ENCODE measurements around the gene MECR. TPM values are rescaled to one million over a fixed set of nuclear protein-coding genes. Genes with fewer than 3 reads are reported as not detected.

MECR gene
- total RNA-seq, 1 experiment from 2014 or later, result 42.9 TPM

DNA sequence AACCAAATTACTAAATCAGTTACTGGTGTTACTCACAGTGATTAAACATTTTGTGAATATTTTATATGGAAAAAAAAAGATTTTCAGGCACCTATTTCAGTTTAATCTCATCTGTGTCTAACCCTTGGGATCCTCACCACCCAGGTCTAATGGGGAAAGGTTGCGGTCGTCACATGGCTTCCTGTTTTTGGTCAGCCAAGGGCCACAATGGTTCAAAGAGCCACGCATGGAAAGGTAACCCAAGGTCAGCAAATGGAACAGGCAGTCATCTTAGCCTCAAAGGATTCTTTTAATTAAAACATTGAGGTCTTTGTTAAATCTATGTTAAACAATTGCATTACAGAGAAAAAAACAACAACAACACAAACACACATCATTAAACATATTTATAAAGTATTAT lies 71.0 kb downstream of the MECR start (continued):
- TF ChIP-seq, protein P1, sequence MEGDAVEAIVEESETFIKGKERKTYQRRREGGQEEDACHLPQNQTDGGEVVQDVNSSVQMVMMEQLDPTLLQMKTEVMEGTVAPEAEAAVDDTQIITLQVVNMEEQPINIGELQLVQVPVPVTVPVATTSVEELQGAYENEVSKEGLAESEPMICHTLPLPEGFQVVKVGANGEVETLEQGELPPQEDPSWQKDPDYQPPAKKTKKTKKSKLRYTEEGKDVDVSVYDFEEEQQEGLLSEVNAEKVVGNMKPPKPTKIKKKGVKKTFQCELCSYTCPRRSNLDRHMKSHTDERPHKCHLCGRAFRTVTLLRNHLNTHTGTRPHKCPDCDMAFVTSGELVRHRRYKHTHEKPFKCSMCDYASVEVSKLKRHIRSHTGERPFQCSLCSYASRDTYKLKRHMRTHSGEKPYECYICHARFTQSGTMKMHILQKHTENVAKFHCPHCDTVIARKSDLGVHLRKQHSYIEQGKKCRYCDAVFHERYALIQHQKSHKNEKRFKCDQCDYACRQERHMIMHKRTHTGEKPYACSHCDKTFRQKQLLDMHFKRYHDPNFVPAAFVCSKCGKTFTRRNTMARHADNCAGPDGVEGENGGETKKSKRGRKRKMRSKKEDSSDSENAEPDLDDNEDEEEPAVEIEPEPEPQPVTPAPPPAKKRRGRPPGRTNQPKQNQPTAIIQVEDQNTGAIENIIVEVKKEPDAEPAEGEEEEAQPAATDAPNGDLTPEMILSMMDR (IDR thresholded peaks at IDR 0.05 in 2 of 3, conservative IDR thresholded peaks at IDR 0.05 in 1 of 3; ENCODE audit: borderline replicate concordance in 1 of 3, insufficient read depth in 1 of 3, low read depth in 2 of 3, low read length in 2 of 3), result no peak
- TF ChIP-seq, protein P2, sequence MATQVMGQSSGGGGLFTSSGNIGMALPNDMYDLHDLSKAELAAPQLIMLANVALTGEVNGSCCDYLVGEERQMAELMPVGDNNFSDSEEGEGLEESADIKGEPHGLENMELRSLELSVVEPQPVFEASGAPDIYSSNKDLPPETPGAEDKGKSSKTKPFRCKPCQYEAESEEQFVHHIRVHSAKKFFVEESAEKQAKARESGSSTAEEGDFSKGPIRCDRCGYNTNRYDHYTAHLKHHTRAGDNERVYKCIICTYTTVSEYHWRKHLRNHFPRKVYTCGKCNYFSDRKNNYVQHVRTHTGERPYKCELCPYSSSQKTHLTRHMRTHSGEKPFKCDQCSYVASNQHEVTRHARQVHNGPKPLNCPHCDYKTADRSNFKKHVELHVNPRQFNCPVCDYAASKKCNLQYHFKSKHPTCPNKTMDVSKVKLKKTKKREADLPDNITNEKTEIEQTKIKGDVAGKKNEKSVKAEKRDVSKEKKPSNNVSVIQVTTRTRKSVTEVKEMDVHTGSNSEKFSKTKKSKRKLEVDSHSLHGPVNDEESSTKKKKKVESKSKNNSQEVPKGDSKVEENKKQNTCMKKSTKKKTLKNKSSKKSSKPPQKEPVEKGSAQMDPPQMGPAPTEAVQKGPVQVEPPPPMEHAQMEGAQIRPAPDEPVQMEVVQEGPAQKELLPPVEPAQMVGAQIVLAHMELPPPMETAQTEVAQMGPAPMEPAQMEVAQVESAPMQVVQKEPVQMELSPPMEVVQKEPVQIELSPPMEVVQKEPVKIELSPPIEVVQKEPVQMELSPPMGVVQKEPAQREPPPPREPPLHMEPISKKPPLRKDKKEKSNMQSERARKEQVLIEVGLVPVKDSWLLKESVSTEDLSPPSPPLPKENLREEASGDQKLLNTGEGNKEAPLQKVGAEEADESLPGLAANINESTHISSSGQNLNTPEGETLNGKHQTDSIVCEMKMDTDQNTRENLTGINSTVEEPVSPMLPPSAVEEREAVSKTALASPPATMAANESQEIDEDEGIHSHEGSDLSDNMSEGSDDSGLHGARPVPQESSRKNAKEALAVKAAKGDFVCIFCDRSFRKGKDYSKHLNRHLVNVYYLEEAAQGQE (IDR thresholded peaks at IDR 0.05; ENCODE audit: low read depth), result no peak
- no peak for TF ChIP-seq SP1 (IDR thresholded peaks at IDR 0.05; ENCODE audit: low read depth)

- no peak for DNase-seq (ENCODE audit: low read depth, low spot score)
- Histone ChIP-seq H3K9me2 (ENCODE audit: insufficient read depth) (no peaks in the 10 kb centered on the region), H3K27ac (ENCODE audit: low read depth, low read length) (no peak overlapping the region), H3K4me2 (ENCODE audit: low read length) (no peak overlapping the region), H3K27me3 (ENCODE audit: insufficient read depth, low read length) (no peaks in the 10 kb centered on the region), H3K4me3 (replicated peaks in 1 of 2; ENCODE audit: low read depth in 1 of 2, low read length in 2 of 2) (no peak overlapping the region), H3K79me2 (ENCODE audit: insufficient read depth, low read length) (peaks cover 96% of the 10 kb centered on the region), H2AFZ (ENCODE audit: low read depth, low read length, poor library complexity, severe bottlenecking) (no peak overlapping the region), H3K36me3 (ENCODE audit: control insufficient read depth in 1 of 2, insufficient read depth in 2 of 2, low read length in 2 of 2) (peaks cover 55 to 67% of the 10 kb centered on the region in 2 experiments), H3K9me3 (ENCODE audit: control insufficient read depth in 1 of 2, insufficient read depth in 1 of 2, low read depth in 1 of 2, low read length in 2 of 2) (no peaks in the 10 kb centered on the region), H3K4me1 (ENCODE audit: control insufficient read depth in 1 of 2, insufficient read depth in 2 of 2, low read length in 2 of 2) (no peaks in the 10 kb centered on the region), H4K20me1 (ENCODE audit: insufficient read depth) (peaks cover 20% of the 10 kb centered on the region; the same call in 1 of the 2 replicates), H3K9ac (ENCODE audit: low read length) (no peak overlapping the region)
- ChIA-PET CTCF (interaction anchor here (2.0 kb wide), 1 partner anchor 24 kb away, joined by 5 read pairs; the partner anchor contains the start of gene SRSF4), POLR2A (interaction anchor here (1.1 kb wide), 1 partner anchor 9 kb away, joined by 3 read pairs; no protein-coding TSS in a partner anchor), RAD21 (ENCODE audit: low non-redundant PET in 1 of 2, low total read pairs in 2 of 2, uncharacterized antibody in 2 of 2, unreplicated experiment in 2 of 2) (no interaction called here)
- TF ChIP-seq FOSL1 (IDR thresholded peaks at IDR 0.05; ENCODE audit: low read depth) (no peak), EZH2 (IDR thresholded peaks at IDR 0.05) (no peak), CEBPB (IDR thresholded peaks at IDR 0.05; ENCODE audit: low read depth) (no peak), SRF (IDR thresholded peaks at IDR 0.05; ENCODE audit: low read depth) (no peak), ELF1 (IDR thresholded peaks at IDR 0.05; ENCODE audit: borderline replicate concordance, low read depth) (no peak), CBX3 (IDR thresholded peaks at IDR 0.05; ENCODE audit: low read depth) (no peak), RAD21 (IDR thresholded peaks at IDR 0.05; ENCODE audit: low read depth) (no peak)
- TF ChIP-seq, protein P1 (IDR thresholded peaks at IDR 0.05 in 2 of 3, conservative IDR thresholded peaks at IDR 0.05 in 1 of 3; ENCODE audit: borderline replicate concordance in 1 of 3, insufficient read depth in 1 of 3, low read depth in 2 of 3, low read length in 2 of 3), result no peak
- TF ChIP-seq, protein P2 (IDR thresholded peaks at IDR 0.05; ENCODE audit: low read depth), result no peak
- ATAC-seq, result no peak
- intact Hi-C loops (cut with micrococcal nuclease), result no loop called here
- BruUV-seq (replicated peaks), result no TSS peak
Measured at GRCh38 chr1:29157269-29157601, 73.5 kb downstream of the MECR start.
